ENCODE measurements around the gene ALPL. TPM values are rescaled to one million over a fixed set of nuclear protein-coding genes. Genes with fewer than 3 reads are reported as not detected.

The ALPL gene
- total and polyA plus RNA-seq, 9 of the 15 experiments (the other 6 are each of a cell fraction or from before 2014, with no cell fraction given): 0.04 to 0.38 (median 0.18) TPM; not detected in 4

DNA sequence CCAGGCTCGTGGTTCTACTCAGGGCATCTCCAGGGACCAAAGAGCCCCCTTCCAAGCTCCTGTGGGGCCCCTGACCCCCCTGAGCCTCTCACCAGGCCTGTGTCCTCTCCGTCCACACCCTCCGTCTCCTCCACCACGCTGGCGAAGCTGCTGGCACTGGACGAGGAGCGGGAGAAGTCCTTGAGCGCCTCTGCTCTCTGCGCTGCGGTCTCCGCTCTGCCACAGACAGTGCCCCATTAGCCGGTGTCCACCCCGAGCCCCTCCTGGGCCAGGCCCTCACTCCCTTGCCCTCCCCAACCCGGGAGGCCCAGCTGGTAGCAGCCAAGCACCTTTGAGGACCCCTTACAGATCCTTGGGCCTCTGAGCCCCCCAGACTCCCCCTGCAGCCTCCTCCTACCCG, 90.2 kb downstream of the ALPL start:
- TF ChIP-seq MTA2 (IDR thresholded peaks at IDR 0.05; ENCODE audit: low read depth) (no peak), POLR2G (IDR thresholded peaks at IDR 0.05; ENCODE audit: low read depth, low read length) (peak; percentile 45)
- FAIRE-seq (no peak), ATAC-seq (no peak), DNase-seq (ENCODE audit: extremely low read depth in 1 of 4, low spot score in 3 of 4) (no peak)
- peaks cover 4% of the 10 kb centered on the region for H3K9me1 ChIP-seq (ENCODE audit: control insufficient read depth, insufficient read depth, low read length)
- no peaks in the 10 kb centered on the region for H3K27me3 ChIP-seq (ENCODE audit: control insufficient read depth in 2 of 2, insufficient read depth in 2 of 2, low read length in 2 of 2)
- in situ Hi-C loops (cut with MboI) (no loop called here), intact Hi-C loops (cut with micrococcal nuclease) (loop anchor here (10.0 kb wide), 1 partner anchor 85 kb away; no protein-coding TSS in a partner anchor)
- CTCF ChIA-PET (ENCODE audit: low intra/inter-chr PET ratio): interaction anchor here (0.6 kb wide), 1 partner anchor 690 kb away, joined by 4 read pairs; no protein-coding TSS in a partner anchor
- WGBS (ENCODE audit: insufficient coverage, low coverage, missing lambda C conversion rate): 67% methylated on average over 13 of the region's 15 CpGs
- H3K9ac ChIP-seq (ENCODE audit: insufficient read depth in 1 of 2, low read depth in 2 of 2, low read length in 2 of 2): peak overlapping the region in 1 of 2 experiments; percentile 77; a peak in 2 of 4 replicates
- H3K27ac ChIP-seq (ENCODE audit: extremely low read depth, low read depth, low read length): no peak overlapping the region
- no TSS peak for BruUV-seq (replicated peaks)
- peaks cover 20% of the 10 kb centered on the region for H3K36me3 ChIP-seq (ENCODE audit: control insufficient read depth, insufficient read depth, low read length)
- H3K9me3 ChIP-seq (replicated peaks; ENCODE audit: control insufficient read depth, insufficient read depth, low read depth, low read length): no peaks in the 10 kb centered on the region
- no peak overlapping the region for H3K4me3 ChIP-seq
- H3K4me1 ChIP-seq (replicated peaks in 1 of 2; ENCODE audit: control insufficient read depth in 2 of 2, insufficient read depth in 2 of 2, low read length in 2 of 2): peaks cover 0 to 67% of the 10 kb centered on the region in 2 experiments; a peak in 2 of 5 replicates
- H3K79me2 ChIP-seq (ENCODE audit: control insufficient read depth, insufficient read depth, low read length): no peaks in the 10 kb centered on the region
- POLR2A ChIA-PET: no interaction called here
- peaks cover 10% of the 10 kb centered on the region for H4K20me1 ChIP-seq (replicated peaks; ENCODE audit: control insufficient read depth, insufficient read depth, low read length)
- no peak overlapping the region for H3K4me2 ChIP-seq (ENCODE audit: insufficient read depth, low read length)
- no peak overlapping the region for H2AFZ ChIP-seq (ENCODE audit: low read depth, low read length)

DNA sequence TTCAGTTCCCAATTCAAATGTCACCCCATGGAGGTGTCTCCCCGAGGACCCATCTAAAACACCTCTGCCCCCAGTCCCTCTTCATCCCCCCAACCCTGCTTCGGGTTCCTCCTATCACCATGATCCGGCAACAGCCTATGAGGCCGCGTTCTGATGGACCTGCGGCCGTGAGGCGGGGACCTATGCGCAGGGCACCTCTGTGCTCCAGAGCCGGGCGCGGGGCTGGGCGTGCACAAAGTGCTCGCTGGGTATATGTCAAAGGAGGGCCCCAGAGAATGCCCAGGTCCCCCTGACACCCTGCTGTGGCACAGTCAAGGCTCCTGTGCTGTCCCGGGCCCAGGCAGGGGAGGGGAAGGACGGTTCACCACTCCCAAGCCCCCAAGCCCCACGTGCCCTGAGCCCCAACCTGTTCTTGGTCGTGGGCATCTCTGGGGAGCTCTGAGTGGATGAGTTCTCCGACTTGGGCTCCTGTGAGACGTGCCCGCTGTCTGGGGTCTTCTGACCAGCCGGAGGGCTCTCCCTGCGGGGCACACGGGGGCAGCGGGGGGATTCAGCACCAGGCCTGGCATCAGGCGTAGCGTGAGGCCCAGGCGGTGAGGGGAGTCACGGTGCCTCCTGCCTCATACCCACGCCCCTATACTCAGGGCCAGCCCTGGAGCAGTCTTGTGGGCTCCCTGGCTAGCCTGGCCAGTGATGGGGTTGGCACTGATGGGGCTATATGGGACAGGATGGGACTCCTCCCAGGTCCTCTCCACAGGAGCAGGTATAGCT, 92.2 kb downstream of the ALPL start:
- H3K79me2 ChIP-seq (ENCODE audit: control insufficient read depth, insufficient read depth, low read length): no peaks in the 10 kb centered on the region
- no TSS peak for BruUV-seq (replicated peaks)
- TF ChIP-seq MEIS2 (IDR thresholded peaks at IDR 0.05; ENCODE audit: partially characterized antibody): no peak
- TF ChIP-seq KAT8 (IDR thresholded peaks at IDR 0.05; ENCODE audit: low read depth): no peak
- no peak for TF ChIP-seq ZNF696 (CRISPR knock-in tag; conservative IDR thresholded peaks at IDR 0.05)
- TF ChIP-seq, protein P1, sequence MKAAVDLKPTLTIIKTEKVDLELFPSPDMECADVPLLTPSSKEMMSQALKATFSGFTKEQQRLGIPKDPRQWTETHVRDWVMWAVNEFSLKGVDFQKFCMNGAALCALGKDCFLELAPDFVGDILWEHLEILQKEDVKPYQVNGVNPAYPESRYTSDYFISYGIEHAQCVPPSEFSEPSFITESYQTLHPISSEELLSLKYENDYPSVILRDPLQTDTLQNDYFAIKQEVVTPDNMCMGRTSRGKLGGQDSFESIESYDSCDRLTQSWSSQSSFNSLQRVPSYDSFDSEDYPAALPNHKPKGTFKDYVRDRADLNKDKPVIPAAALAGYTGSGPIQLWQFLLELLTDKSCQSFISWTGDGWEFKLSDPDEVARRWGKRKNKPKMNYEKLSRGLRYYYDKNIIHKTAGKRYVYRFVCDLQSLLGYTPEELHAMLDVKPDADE (conservative IDR thresholded peaks at IDR 0.05; ENCODE audit: control insufficient read depth, low read depth, low read length): no peak
- TF ChIP-seq PURB (CRISPR knock-in tag; IDR thresholded peaks at IDR 0.05; ENCODE audit: low read depth): no peak
- TF ChIP-seq, protein P2, sequence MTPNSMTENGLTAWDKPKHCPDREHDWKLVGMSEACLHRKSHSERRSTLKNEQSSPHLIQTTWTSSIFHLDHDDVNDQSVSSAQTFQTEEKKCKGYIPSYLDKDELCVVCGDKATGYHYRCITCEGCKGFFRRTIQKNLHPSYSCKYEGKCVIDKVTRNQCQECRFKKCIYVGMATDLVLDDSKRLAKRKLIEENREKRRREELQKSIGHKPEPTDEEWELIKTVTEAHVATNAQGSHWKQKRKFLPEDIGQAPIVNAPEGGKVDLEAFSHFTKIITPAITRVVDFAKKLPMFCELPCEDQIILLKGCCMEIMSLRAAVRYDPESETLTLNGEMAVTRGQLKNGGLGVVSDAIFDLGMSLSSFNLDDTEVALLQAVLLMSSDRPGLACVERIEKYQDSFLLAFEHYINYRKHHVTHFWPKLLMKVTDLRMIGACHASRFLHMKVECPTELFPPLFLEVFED (CRISPR knock-in tag; conservative IDR thresholded peaks at IDR 0.05): no peak
- TF ChIP-seq RBM17 (IDR thresholded peaks at IDR 0.05; ENCODE audit: borderline replicate concordance, low read depth, low read length): no peak
- no peak for TF ChIP-seq RFX1 (IDR thresholded peaks at IDR 0.05)
- ChIA-PET CTCF (ENCODE audit: low intra/inter-chr PET ratio) (interaction anchor here (0.6 kb wide), 1 partner anchor 106 kb away, joined by 3 read pairs; no protein-coding TSS in a partner anchor), POLR2A (interaction anchor here (1.0 kb wide), 1 partner anchor 15 kb away, joined by 3 read pairs; no protein-coding TSS in a partner anchor)
- no peak overlapping the region for H3K4me3 ChIP-seq
- peak overlapping the region in 1 of 2 experiments; percentile 69; a peak in 1 of 4 replicates for H3K9ac ChIP-seq (ENCODE audit: insufficient read depth in 1 of 2, low read depth in 2 of 2, low read length in 2 of 2)
- DNase-seq (ENCODE audit: extremely low read depth in 1 of 4, low spot score in 3 of 4) (no peak), FAIRE-seq (no peak), ATAC-seq (no peak)
- peaks cover 10% of the 10 kb centered on the region for H3K9me1 ChIP-seq (ENCODE audit: control insufficient read depth, insufficient read depth, low read length)
- no peaks in the 10 kb centered on the region for H3K9me3 ChIP-seq (replicated peaks; ENCODE audit: control insufficient read depth, insufficient read depth, low read depth, low read length)
- WGBS (ENCODE audit: insufficient coverage, low coverage, missing lambda C conversion rate): 80% methylated on average over 30 of the region's 30 CpGs
- no peak overlapping the region for H2AFZ ChIP-seq (ENCODE audit: low read depth, low read length)
- H3K27ac ChIP-seq (ENCODE audit: extremely low read depth, low read depth, low read length): no peak overlapping the region
- peaks cover 27% of the 10 kb centered on the region for H3K36me3 ChIP-seq (ENCODE audit: control insufficient read depth, insufficient read depth, low read length)
- intact Hi-C loops (cut with micrococcal nuclease): no loop called here
- peaks cover 0 to 55% of the 10 kb centered on the region in 2 experiments; a peak in 2 of 5 replicates for H3K4me1 ChIP-seq (replicated peaks in 1 of 2; ENCODE audit: control insufficient read depth in 2 of 2, insufficient read depth in 2 of 2, low read length in 2 of 2)
- no peaks in the 10 kb centered on the region for H3K27me3 ChIP-seq (ENCODE audit: control insufficient read depth in 2 of 2, insufficient read depth in 2 of 2, low read length in 2 of 2)
- no peaks in the 10 kb centered on the region; the same call in 1 of the 2 replicates for H4K20me1 ChIP-seq (replicated peaks; ENCODE audit: control insufficient read depth, insufficient read depth, low read length)
- in situ Hi-C loops (cut with MboI): no loop called here
- H3K4me2 ChIP-seq (ENCODE audit: insufficient read depth, low read length): no peak overlapping the region
